Sciatic nerve (tissue), 2 donors: ENCODE measurements around the gene GDAP1L1. TPM values are rescaled to one million over a fixed set of nuclear protein-coding genes. Genes with fewer than 3 reads are reported as not detected.
"Not testable (repeated sequence)": the region's sequence is repeated elsewhere in the genome, so short reads cannot be mapped to it uniquely, and the experiment has no call there.

Source experiments
- ATAC-seq: fragments of 200-7000 bp; cut with Tn5 transposase; one replicate; pipeline ENCODE4 v1.9.1; 2020; ENCODE audit warnings: mild to moderate bottlenecking, moderate library complexity
- DNase-seq: peaks from one replicate; pipeline ENCODE4 v3.0.0-alpha.2; 2020; ENCODE audit warnings: low spot score
- intact Hi-C: fragments of 100-400 bp; cut with DNase I; formaldehyde crosslinking; loops from one replicate; pipeline ENCODE4 v1.14.2; 2022
- total RNA-seq: library from RNA; stranded (reverse); fragmentation: NEBNext Ultra II Directional; extraction: Animal tissue kit (Norgen Biotek cat#: 25700); gene quantifications from one replicate; pipeline ENCODE4 v1.2.1, GENCODE V29; 2021
- donor health status: DM: no; HTN: no; CAD: no.
- donor health status: DM: no; HTN: no; CAD: no.

The GDAP1L1 gene
- total RNA-seq, 1 donor from 2014 or later = not detected

- DNase-seq (peak; percentile 75), ATAC-seq (peak; percentile 61)
- intact Hi-C loops = loop anchor here (5.0 to 10.0 kb wide), 2 partner anchors 97 to 395 kb away; partner anchors contain the start of gene FITM2
Measured at GRCh38 chr20:44217342-44218092, 29.6 kb upstream of the GDAP1L1 start.

GRCh38 chr20:44218446-44218845 is 28.7 kb upstream of the GDAP1L1 start:
- no peak for ATAC-seq

GRCh38 chr20:44219170-44219730 is 27.9 kb upstream of the GDAP1L1 start:
- ATAC-seq (no peak), DNase-seq (no peak)
- intact Hi-C loops = loop anchor here (5.0 to 10.0 kb wide), 2 partner anchors 96 to 393 kb away; partner anchors contain the start of gene FITM2

More at GRCh38 chr20:44218446-44218845, 28.7 kb upstream of the GDAP1L1 start:
- intact Hi-C loops = loop anchor here (5.0 to 10.0 kb wide), 2 partner anchors 96 to 394 kb away; partner anchors contain the start of gene FITM2
- DNase-seq = no peak

GRCh38 chr20:44219791-44220190 is 27.3 kb upstream of the GDAP1L1 start:
- intact Hi-C loops = loop anchor here (5.0 to 10.0 kb wide), 2 partner anchors 95 to 393 kb away; partner anchors contain the start of gene FITM2
- DNase-seq = no peak
- ATAC-seq = no peak

GRCh38 chr20:44221368-44221954 is 25.6 kb upstream of the GDAP1L1 start:
- no peak for ATAC-seq
- intact Hi-C loops = no loop called here
- no peak for DNase-seq

- DNase-seq (no peak), ATAC-seq (no peak)
- intact Hi-C loops = no loop called here
Measured at GRCh38 chr20:44222027-44222426, 25.1 kb upstream of the GDAP1L1 start.

- ATAC-seq = no peak
- DNase-seq = no peak
- intact Hi-C loops = no loop called here
Measured at GRCh38 chr20:44222633-44223368, 24.3 kb upstream of the GDAP1L1 start.

- DNase-seq (no peak), ATAC-seq (no peak)
- intact Hi-C loops = no loop called here
Measured at GRCh38 chr20:44223721-44224120, 23.4 kb upstream of the GDAP1L1 start.

GRCh38 chr20:44224637-44225036 is 22.5 kb upstream of the GDAP1L1 start:
- DNase-seq (no peak), ATAC-seq (no peak)
- intact Hi-C loops = no loop called here

- DNase-seq (peak; percentile 26), ATAC-seq (no peak)
- intact Hi-C loops = no loop called here
Measured at GRCh38 chr20:44228465-44229258, 18.4 kb upstream of the GDAP1L1 start.

GRCh38 chr20:44231193-44231592 is 15.9 kb upstream of the GDAP1L1 start:
- DNase-seq (no peak), ATAC-seq (no peak)
- intact Hi-C loops = no loop called here

GRCh38 chr20:44231713-44232468 is 15.2 kb upstream of the GDAP1L1 start:
- DNase-seq (no peak), ATAC-seq (no peak)
- intact Hi-C loops = no loop called here

GRCh38 chr20:44232469-44232856 is 14.6 kb upstream of the GDAP1L1 start:
- ATAC-seq, DNase-seq, intact Hi-C loops: not testable (repeated sequence)

GRCh38 chr20:44233436-44234016 is 13.6 kb upstream of the GDAP1L1 start:
- ATAC-seq (no peak), DNase-seq (no peak)
- intact Hi-C loops = no loop called here

GRCh38 chr20:44234566-44235317 is 12.4 kb upstream of the GDAP1L1 start:
- ATAC-seq (no peak), DNase-seq (no peak)
- intact Hi-C loops = no loop called here

- intact Hi-C loops = no loop called here
Measured at GRCh38 chr20:44235702-44236101, 11.4 kb upstream of the GDAP1L1 start.

GRCh38 chr20:44236840-44237239 is 10.3 kb upstream of the GDAP1L1 start:
- DNase-seq, intact Hi-C loops, ATAC-seq: not testable (repeated sequence)

More at GRCh38 chr20:44235702-44236101, 11.4 kb upstream of the GDAP1L1 start:
- DNase-seq (no peak), ATAC-seq (no peak)
